HG03460 (cell line): ENCODE results near the gene KLK8.
"Not testable (repeated sequence)": the region's sequence is repeated elsewhere in the genome, so short reads cannot be mapped to it uniquely, and the experiment has no call there.

Experiments used
- ATAC-seq: cut with Tn5 transposase; IDR thresholded peaks from one replicate; pipeline ENCODE4 v1.9.1; 2021; ENCODE audit not compliant: unreplicated experiment

The KLK8 gene

GRCh38 chr19:50984416-50984815 lies 17.0 kb downstream of the KLK8 start:
- not testable (repeated sequence) for ATAC-seq

GRCh38 chr19:50983625-50984292 lies 17.6 kb downstream of the KLK8 start, which contains the start of gene KLK7:
TSS of gene KLK7 (minus strand) at chr19:50983917. CDS start at chr19:50982399, 1,518 bp downstream.
- ATAC-seq, result no peak

GRCh38 chr19:50982186-50982585 lies 19.2 kb downstream of the KLK8 start:
- ATAC-seq, result no peak

GRCh38 chr19:50981587-50982146 lies 19.7 kb downstream of the KLK8 start:
- no peak for ATAC-seq

- no peak for ATAC-seq
Measured at GRCh38 chr19:50980208-50980607, 21.2 kb downstream of the KLK8 start.

GRCh38 chr19:50979758-50980157 lies 21.6 kb downstream of the KLK8 start:
- ATAC-seq, result no peak

GRCh38 chr19:50978772-50979390 lies 22.5 kb downstream of the KLK8 start:
- no peak for ATAC-seq

- ATAC-seq, result no peak
Measured at GRCh38 chr19:50977626-50978025, 23.8 kb downstream of the KLK8 start.

GRCh38 chr19:50975766-50976165 lies 25.6 kb downstream of the KLK8 start:
- ATAC-seq, result no peak

GRCh38 chr19:50974702-50975556 lies 26.5 kb downstream of the KLK8 start:
- ATAC-seq, result no peak

- no peak for ATAC-seq
Measured at GRCh38 chr19:50972795-50973376, 28.5 kb downstream of the KLK8 start.

- ATAC-seq, result not testable (repeated sequence)
Measured at GRCh38 chr19:50969810-50970209, 31.6 kb downstream of the KLK8 start.

GRCh38 chr19:50969413-50969760 lies 32.0 kb downstream of the KLK8 start, which contains the start of gene KLK6:
TSS of gene KLK6 (minus strand) at chr19:50969591. CDS start at chr19:50968104, 1,487 bp downstream.
- ATAC-seq, result no peak

- no peak for ATAC-seq
Measured at GRCh38 chr19:50968716-50969412, 32.5 kb downstream of the KLK8 start.

- no peak for ATAC-seq
Measured at GRCh38 chr19:50967929-50968715, 33.3 kb downstream of the KLK8 start.

- ATAC-seq, result no peak
Measured at GRCh38 chr19:50964266-50964665, 37.1 kb downstream of the KLK8 start.

GRCh38 chr19:50963381-50963780 lies 38.0 kb downstream of the KLK8 start:
- ATAC-seq, result no peak

GRCh38 chr19:50962245-50962644 lies 39.2 kb downstream of the KLK8 start:
- ATAC-seq, result no peak

- no peak for ATAC-seq
Measured at GRCh38 chr19:50959731-50960500, 41.5 kb downstream of the KLK8 start.
